ENCODE measurements around the gene RTL9.
"Not testable (repeated sequence)": the region's sequence is repeated elsewhere in the genome, so short reads cannot be mapped to it uniquely, and the experiment has no call there.

RTL9 gene

DNA sequence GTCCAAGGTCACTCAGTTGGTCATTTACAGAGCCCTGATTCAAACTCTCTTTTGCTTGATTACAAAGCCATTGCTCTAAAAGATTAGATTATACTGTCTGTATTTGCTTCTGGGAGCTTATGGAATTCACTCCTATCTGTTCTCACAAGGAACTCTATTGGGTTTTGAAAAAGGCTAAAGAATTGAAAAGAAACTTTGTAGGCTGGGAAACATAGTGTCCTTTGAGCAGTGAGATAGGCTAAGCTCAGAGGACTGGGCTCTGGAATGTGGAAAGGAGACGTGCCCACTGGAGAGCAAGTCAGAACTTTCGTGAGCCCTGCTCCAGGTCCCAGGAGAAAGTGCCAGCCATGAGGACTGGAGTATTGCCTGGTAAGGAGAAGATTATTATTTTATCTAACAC, at the start of gene RTL9:
Gene RTL9, plus strand, starts transcription at position 301 of the 400 bp plus-strand sequence. CDS start 91,770 bp downstream, outside the sequence.
- DNase-seq (ENCODE audit: low read depth), result no peak

DNA sequence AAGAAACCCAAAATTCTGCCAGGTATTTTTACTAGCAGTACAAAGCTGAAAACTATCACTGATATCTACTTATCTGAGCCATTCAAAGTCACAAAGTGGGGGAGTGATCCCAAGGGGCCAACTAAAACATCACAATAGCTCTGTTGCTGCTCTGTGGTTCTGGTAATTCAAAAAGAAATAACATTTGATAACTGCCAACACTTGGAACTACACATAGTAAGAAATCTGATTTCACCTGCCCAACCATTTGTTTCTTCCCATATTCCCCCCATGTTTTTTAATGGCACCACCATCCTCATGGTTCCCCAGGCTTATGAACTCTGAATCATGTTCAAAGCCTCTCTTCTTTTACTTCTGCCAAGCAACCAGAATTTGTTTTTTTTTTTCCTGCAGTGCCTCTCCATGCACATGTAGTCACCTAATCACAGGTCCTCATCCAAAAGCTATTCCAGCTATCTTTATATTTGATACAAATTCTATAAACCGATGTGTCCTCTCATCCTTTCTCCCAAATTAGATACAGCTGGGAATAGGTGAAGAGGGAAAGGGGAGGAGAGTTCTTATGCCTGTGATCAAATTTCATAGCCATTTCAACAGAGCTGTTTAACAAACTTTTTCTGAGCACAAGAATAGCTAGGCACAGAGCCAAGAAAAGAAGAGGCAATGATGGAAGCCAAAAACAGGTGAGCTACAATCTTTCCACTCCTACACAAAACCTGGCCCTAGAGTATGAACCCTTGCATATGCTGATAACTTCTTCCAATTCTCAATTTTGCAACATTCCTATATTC, 48.5 kb upstream of the RTL9 start:
- DNase-seq (ENCODE audit: low read depth), result no peak

DNA sequence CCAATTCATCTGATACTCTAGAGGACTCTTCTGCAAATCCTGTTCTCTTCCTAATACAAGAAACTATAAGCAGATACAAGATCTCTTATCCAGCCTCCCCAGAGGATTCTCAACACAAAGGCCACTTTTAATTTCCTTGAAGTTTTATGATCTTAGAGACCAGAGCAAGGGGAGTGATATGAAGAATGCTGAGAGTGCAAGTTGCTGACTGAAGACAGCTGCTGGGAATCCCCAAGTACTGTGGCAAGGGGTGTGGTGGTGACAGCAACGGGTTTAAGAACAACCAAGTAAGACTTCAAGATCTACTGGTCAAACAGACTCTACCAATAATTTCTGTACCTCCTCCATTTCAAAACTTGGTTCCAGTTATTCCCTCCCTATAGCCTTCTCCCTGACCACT, 47.8 kb upstream of the RTL9 start:
- no peak for DNase-seq (ENCODE audit: low read depth)

- no peak for DNase-seq (ENCODE audit: low read depth)
Measured at GRCh38 chrX:110311437-110312230, 47.0 kb upstream of the RTL9 start.

DNA sequence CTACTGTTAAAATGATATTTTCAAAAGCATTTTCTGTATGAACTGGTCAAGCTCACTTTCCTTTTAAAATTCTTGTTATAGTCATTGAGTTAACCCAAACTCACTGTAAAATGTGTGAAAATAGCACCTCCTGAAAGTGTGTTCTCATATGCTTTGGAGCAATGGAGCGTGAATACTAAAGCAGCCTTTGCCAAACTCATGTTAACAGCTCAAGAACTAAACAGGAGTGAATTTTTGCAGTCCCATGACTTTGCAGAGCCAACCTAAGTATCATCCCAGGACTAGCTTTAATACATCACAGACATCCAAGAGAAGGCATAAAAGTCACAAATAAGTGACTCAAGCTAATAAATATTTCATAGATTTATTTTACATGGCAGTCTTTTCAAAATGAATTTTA, 43.1 kb upstream of the RTL9 start:
- no peak for DNase-seq (ENCODE audit: low read depth)

- DNase-seq (ENCODE audit: low read depth), result no peak
Measured at GRCh38 chrX:110316351-110317060, 42.1 kb upstream of the RTL9 start.

DNA sequence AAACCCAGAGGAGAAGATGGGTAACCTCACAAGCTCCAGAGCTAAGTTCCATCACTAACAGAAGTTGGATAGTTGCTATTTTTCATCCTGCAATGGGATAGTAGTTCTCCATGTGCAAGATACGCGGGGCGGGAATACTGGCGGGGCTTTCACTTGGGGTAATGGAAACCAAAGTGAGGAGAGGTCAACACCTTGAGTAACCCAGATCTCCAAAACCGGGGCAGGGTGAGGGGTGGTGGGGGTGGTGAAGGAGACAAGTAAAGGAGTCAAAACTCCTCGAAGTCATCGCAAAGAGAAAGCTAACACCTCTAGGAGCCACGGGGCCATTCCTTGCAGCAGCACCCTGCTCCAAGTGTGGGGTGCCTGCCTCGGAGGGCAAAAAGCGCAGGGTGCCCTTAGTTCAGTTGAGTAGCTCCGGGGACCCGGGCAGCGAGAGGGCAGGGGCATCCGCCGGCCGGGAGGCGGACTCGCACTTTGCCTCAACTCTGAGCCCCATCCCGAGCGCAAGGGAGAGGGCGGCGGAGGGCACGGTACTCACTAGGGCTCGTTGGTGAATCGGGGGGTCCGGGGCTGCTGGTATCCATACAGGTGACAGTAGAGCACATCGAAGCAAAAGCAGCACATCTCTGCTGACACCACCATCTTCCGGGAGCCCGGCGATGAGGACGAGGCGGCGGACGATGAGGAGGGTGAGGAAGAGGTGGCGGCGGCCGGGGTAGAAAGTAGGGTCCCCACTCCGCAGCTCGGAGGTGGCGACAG, 41.4 kb upstream of the RTL9 start:
- DNase-seq (ENCODE audit: low read depth), result peak; percentile 2

DNA sequence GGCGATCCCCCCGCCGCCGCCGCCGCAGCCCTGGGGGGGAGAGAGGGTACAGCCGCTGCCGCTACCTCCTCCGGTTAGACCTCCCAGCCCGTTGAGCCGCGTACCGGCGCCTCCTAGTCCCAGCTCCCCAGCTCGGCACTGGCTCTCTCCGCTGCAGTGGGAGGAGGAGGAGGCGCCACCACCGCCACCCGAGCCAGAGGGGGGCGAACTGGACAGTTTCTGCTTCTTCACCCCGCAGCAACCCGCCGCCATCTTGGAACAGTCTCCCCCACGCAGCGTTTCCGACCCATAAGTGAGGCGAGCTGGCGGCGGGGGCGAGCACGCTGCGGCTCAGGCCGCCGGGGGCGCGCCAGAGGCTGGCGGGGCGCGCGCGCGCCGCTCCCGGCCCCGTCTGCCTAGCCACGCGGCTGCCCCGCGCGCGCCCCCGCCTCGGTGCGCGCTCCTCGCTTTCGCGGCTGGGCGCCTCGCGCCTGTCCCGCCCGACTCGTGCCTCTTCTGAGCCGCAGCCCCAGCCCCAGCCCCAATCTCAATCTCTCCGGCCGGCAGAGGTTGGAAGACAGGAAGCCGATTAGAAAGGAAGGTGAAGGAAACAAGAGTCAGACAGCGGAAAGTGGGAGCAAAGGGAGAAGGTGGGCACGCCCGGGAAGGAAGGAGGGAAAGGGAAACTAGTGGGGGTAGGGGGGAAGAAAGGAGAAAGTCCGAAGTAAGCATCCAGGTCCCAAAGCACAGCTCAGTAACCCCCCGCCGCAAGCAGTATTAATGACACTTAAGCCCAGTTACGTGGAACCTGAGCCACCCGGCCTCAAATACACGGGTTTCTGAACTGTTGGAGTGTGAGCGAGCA, 40.6 kb upstream of the RTL9 start, which contains the start of gene AMMECR1:
Gene AMMECR1, minus strand, starts transcription at position 266 of the 844 bp plus-strand sequence. Its CDS starts 14 bp downstream, at position 252.
- DNase-seq (ENCODE audit: low read depth), result peak; percentile 37

DNA sequence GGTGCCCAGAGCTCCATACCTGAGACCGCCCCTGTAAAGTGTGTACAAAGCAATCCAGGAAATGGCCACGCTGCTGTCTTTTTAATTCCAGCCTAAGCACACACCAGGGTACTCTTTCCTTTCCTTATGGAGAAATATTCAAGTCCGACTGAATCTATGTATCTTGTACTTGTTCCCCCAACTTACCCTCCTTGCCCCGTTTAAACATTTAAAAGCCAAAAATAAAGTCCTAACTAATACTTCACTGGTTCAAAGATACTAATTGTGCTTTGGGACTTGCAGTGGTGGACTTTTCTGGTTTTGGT, 40.0 kb upstream of the RTL9 start:
- DNase-seq (ENCODE audit: low read depth), result no peak

DNA sequence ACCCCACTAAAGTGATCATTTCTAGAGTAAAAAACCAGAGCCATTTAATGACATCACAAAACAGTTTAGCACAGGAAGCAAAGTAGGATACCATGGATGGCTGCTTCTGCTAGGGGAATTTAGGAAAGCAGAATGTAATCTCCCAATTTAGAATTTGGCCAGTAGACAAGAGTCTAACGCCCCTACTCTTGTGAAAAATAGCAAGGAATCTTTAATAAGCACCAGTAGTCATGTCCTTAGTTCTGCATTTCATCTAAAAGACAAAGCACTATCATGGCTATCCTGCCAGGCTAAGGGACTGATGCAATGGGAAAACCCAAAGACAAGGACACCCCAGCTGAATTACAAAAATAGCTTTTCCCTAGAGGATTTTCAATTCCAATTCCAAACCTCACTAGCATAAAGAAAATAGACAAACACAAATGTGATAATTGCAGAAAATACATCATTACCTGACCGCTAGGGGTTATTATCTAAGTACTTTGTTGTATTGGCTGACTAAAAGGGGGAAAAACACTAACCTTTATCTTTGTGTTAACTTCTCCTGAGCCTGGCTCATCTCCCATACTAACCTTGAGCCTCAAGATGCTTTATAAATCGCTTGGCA, 38.2 kb upstream of the RTL9 start:
- no peak for DNase-seq (ENCODE audit: low read depth)

DNA sequence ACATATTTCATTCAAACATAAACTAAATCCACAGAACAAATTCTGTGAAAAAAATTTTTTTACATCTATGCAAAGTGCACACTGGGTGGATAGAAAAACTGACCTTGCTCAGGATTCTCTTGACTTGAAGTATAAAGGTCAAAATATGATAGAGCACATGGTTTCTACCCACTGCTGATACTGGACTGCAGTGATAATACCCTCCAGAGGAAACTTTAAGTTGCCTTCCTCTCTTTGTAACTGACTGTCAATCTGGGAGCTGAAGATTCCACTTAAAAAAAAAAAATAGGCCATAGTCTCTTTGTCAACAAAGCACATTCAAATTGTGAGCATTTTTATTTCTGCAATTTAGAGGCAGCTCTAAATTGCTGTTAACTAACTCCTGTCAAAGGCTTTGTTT, 37.6 kb upstream of the RTL9 start:
- DNase-seq (ENCODE audit: low read depth), result no peak

DNA sequence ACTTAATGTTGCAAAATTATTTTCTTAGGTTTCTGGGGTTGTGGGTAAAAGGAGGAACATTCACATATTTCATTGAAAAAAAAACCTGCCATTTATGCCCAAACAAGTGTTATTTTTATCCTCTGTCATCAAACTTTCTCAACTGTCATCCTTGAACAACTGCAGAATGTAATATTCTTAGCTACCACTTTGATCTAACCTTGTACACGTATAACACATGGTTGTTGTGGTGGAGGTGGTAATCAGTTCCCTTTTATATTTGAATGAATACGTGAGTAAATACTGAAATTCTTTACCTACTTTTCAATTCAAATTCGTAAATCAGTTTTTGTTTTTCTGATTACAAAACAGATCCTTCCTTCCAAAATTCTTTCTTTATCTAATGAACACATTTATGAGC, 37.0 kb upstream of the RTL9 start:
- DNase-seq (ENCODE audit: low read depth), result no peak

DNA sequence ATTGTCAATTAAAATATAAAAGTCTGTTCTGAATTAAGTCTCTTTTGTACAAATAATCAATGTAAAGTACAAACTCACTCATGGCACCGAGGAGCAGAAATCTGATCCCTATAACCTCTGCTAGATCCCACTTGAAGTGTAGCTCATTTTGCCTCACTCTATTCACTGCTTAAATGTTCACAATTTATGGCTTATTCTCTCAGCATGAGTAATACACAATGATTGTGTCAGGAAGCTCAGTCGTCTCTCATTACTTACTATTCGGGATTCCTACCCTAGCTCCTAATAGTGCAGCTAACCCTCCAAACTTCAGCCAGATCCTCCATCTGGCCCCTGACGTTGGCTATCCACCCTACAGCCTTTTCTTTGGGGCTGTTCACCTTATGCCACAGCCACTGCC, 36.0 kb upstream of the RTL9 start:
- no peak for DNase-seq (ENCODE audit: low read depth)

DNA sequence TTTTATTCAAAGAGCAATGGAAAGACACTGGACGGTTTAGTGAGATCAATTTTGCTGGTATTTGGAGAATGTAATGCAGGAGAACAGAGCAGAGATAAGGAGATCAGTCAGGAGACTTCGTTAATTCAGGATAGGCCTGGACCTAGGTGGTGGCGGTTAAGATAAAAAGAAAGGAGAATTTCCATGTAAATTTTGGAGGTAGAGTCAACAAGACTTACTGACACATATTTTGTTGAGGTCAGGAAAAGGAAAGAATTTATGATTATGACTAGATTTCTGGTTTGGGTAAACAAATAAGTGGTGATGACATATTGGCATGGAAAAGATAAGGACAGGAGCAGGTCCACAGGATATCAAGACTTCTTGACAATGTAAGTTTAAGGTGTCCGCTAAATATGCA, 31.9 kb upstream of the RTL9 start:
- no peak for DNase-seq (ENCODE audit: low read depth)

GRCh38 chrX:110327336-110327735, 31.3 kb upstream of the RTL9 start:
- no peak for DNase-seq (ENCODE audit: low read depth)

DNA sequence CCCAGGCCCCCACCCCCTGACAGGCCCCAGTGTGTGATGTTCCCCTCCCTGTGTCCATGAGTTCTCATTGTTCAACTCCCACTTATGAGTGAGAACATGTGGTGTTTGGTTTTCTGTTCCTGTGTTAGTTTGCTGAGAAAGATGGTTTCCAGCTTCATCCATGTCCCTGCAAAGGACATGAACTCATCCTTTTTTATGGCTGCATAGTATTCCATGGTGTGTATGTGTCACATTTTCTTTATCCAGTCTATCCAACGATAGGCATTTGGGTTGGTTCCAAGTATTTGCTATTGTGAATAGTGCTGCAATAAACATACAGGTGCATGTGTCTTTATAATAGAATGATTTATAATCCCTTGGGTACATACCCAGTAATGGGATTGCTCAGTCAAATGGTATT, 30.0 kb upstream of the RTL9 start:
- not testable (repeated sequence) for DNase-seq (ENCODE audit: low read depth)

- DNase-seq (ENCODE audit: low read depth), result no peak
Measured at GRCh38 chrX:110331444-110332030, 27.1 kb upstream of the RTL9 start.

DNA sequence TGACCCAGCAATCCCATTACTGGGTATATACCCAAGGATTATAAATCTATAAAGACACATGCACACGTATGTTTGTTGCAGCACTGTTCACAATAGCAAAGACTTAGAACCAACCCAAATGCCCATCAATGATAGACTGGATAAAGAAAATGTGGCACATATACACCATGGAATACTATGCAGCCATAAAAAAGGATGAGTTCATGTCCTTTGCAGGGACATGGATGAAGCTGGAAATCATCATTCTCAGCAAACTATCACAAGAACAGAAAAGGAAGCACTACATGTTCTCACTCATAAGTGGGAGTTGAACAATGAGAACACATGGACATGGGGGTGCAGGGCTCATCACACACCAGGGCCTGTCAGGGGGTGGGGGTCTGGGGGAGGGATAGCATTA, 25.2 kb upstream of the RTL9 start:
- not testable (repeated sequence) for DNase-seq (ENCODE audit: low read depth)

DNA sequence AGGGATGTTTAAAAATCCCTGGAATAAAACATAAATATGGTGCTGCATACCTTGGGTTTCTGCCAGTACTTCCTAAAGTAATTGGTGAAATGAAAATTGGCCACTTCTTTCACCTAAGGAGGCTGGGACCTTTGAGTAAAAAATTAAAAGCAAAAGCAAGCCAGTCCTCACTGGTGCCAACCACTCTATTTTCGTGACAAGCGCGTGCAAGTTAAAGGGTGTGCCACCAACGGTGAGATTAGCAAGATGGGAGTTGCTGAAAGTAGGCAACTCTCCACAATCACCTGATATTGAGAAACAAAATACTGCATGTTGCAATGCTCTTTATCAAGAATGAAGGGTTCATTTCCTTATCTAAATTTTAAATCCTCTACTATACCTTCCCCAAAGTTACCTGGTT, 19.7 kb upstream of the RTL9 start:
- DNase-seq (ENCODE audit: low read depth), result no peak
